K562 (cell line): ENCODE data around the gene MARCO.

Source experiments
- SMAD2 ChIP-seq: fragments of 150-350 bp; IDR thresholded peaks from 2 replicates; pipeline ENCODE4 v1.6.1; 2014; ENCODE audit warnings: low read depth, mild to moderate bottlenecking, low read length
- ZNF780A ChIP-seq: fragments of 250-450 bp; sonication (Bioruptor Pico); IDR thresholded peaks from 2 replicates; pipeline ENCODE4 v1.5.0; 2021; ENCODE audit warnings: mild to moderate bottlenecking

GRCh38 chr2:118974103-118974993 lies 32.4 kb downstream of the MARCO start:
- TF ChIP-seq SMAD2: no peak
- no peak for TF ChIP-seq ZNF780A
